IPS-NIHi7 (cell line): ENCODE measurements around the gene ZBTB11.
"Not testable (repeated sequence)": the region's sequence is repeated elsewhere in the genome, so short reads cannot be mapped to it uniquely, and the experiment has no call there.

Experiments
- DNase-seq: peaks from one replicate; pipeline ENCODE4 v3.0.0; 2012; ENCODE audit warnings: mixed read lengths; ENCODE audit errors: extremely low spot score

Gene ZBTB11

GRCh38 chr3:101690972-101691371 lies 14.0 kb upstream of the ZBTB11 start:
- no peak for DNase-seq

- no peak for DNase-seq
These were observed 12.4 kb upstream of the ZBTB11 start for GRCh38 chr3:101689286-101689685.

- DNase-seq = no peak
These were observed 10.4 kb upstream of the ZBTB11 start for GRCh38 chr3:101687142-101687931.

- DNase-seq = no peak
These were observed 9.0 kb upstream of the ZBTB11 start for GRCh38 chr3:101685870-101686307.

GRCh38 chr3:101685050-101685400 lies 8.1 kb upstream of the ZBTB11 start:
- no peak for DNase-seq

- DNase-seq = no peak
These were observed 3.5 kb upstream of the ZBTB11 start for GRCh38 chr3:101680466-101680865.

- DNase-seq = not testable (repeated sequence)
These were observed 1.9 kb upstream of the ZBTB11 start for GRCh38 chr3:101678837-101679236.

- no peak for DNase-seq
These were observed 729 bp upstream of the ZBTB11 start for GRCh38 chr3:101677436-101678286.

- peak; percentile 93 for DNase-seq
These were observed 642 bp downstream of the ZBTB11 start for GRCh38 chr3:101676216-101676764.

GRCh38 chr3:101675709-101676215 lies 1.2 kb downstream of the ZBTB11 start:
- DNase-seq = no peak

- DNase-seq = no peak
These were observed 2.4 kb downstream of the ZBTB11 start for GRCh38 chr3:101674518-101674917.

- DNase-seq = no peak
These were observed 3.0 kb downstream of the ZBTB11 start for GRCh38 chr3:101673953-101674352.

- no peak for DNase-seq
These were observed 5.9 kb downstream of the ZBTB11 start for GRCh38 chr3:101671014-101671413.

- no peak for DNase-seq
These were observed 9.1 kb downstream of the ZBTB11 start for GRCh38 chr3:101667844-101668243.

- no peak for DNase-seq
These were observed 9.6 kb downstream of the ZBTB11 start for GRCh38 chr3:101667331-101667730.

GRCh38 chr3:101665851-101666250 lies 11.1 kb downstream of the ZBTB11 start:
- no peak for DNase-seq

GRCh38 chr3:101665357-101665756 lies 11.6 kb downstream of the ZBTB11 start:
- DNase-seq = no peak

- DNase-seq = no peak
These were observed 16.2 kb downstream of the ZBTB11 start for GRCh38 chr3:101660714-101661113.

- no peak for DNase-seq
These were observed 20.3 kb downstream of the ZBTB11 start for GRCh38 chr3:101656651-101657050.

- DNase-seq = no peak
These were observed 30.2 kb downstream of the ZBTB11 start for GRCh38 chr3:101646726-101647125.

GRCh38 chr3:101643861-101644613 lies 32.9 kb downstream of the ZBTB11 start:
- no peak for DNase-seq
